Bronchial epithelial cell (primary cell): Measurements from ENCODE around the gene MUC5AC. TPM values are rescaled to one million over a fixed set of nuclear protein-coding genes. Genes with fewer than 3 reads are reported as not detected.
"Not testable (repeated sequence)": the region's sequence is repeated elsewhere in the genome, so short reads cannot be mapped to it uniquely, and the experiment has no call there.

Experiments used
- DNase-seq: peaks from one replicate; pipeline ENCODE4 v3.0.0-alpha.2; 2010; ENCODE audit warnings: low read depth
- FAIRE-seq: peaks from 2 replicates; lab custom pipeline; 2011; peaks lifted over from hg19 to GRCh38; lab: Jason Lieb, UNC
- H3K27me3 ChIP-seq: 2 replicates; pipeline ENCODE4 v1.5.1; 2011; ENCODE audit warnings: low read length; ENCODE audit not compliant: control insufficient read depth, insufficient read depth
- H3K36me3 ChIP-seq: 2 replicates; pipeline ENCODE4 v1.5.1; 2011; ENCODE audit warnings: low read length; ENCODE audit not compliant: control insufficient read depth, insufficient read depth
- H3K4me3 ChIP-seq: 2 replicates; pipeline ENCODE4 v1.5.1; 2011; ENCODE audit warnings: mild to moderate bottlenecking, low read depth, low read length, control low read depth
- CTCF ChIP-seq: IDR thresholded peaks from 2 replicates; pipeline ENCODE4 v1.5.1; 2011; ENCODE audit warnings: mild to moderate bottlenecking, moderate library complexity, low read length, control low read depth, inconsistent platforms; ENCODE audit not compliant: insufficient read depth, severe bottlenecking
- total RNA-seq: library from RNA; depleted of rRNA; stranded (reverse); fragments of >200 nt; gene quantifications from 2 replicates; pipeline ENCODE4 v1.2.1, GENCODE V29; 2014

MUC5AC gene
- total RNA-seq, 1 donor from 2014 or later = under 0.01 TPM

- TF ChIP-seq CTCF = no peak
- H3K27me3 ChIP-seq = no peaks in the 10 kb centered on the region
- no peak for DNase-seq
These were observed 11.0 kb downstream of the MUC5AC start for GRCh38 chr11:1168721-1169161.

GRCh38 chr11:1171223-1171984, 13.7 kb downstream of the MUC5AC start:
- no peak overlapping the region for H3K4me3 ChIP-seq
- no peak for TF ChIP-seq CTCF
- no peaks in the 10 kb centered on the region for H3K27me3 ChIP-seq
- FAIRE-seq (no peak), DNase-seq (no peak)
- no peaks in the 10 kb centered on the region for H3K36me3 ChIP-seq

More at GRCh38 chr11:1168721-1169161, 11.0 kb downstream of the MUC5AC start:
- FAIRE-seq = no peak
- no peak overlapping the region for H3K4me3 ChIP-seq
- H3K36me3 ChIP-seq = no peaks in the 10 kb centered on the region

- Histone ChIP-seq H3K36me3 (no peaks in the 10 kb centered on the region), H3K4me3 (no peak overlapping the region), H3K27me3 (no peaks in the 10 kb centered on the region)
- no peak for FAIRE-seq
- DNase-seq = no peak
- TF ChIP-seq CTCF = no peak
These were observed 14.4 kb downstream of the MUC5AC start for GRCh38 chr11:1171985-1172728.

GRCh38 chr11:1172729-1173117, 15.0 kb downstream of the MUC5AC start:
- DNase-seq (no peak), FAIRE-seq (no peak)
- TF ChIP-seq CTCF = no peak
- Histone ChIP-seq H3K36me3 (no peaks in the 10 kb centered on the region), H3K27me3 (no peaks in the 10 kb centered on the region), H3K4me3 (no peak overlapping the region)

- not testable (repeated sequence) for DNase-seq, FAIRE-seq, H3K36me3 ChIP-seq, H3K4me3 ChIP-seq, H3K27me3 ChIP-seq
These were observed 15.6 kb downstream of the MUC5AC start for GRCh38 chr11:1173396-1173795.
